A673 (cell line): ENCODE measurements around the gene DNMT3B.
"Not testable (repeated sequence)": the region's sequence is repeated elsewhere in the genome, so short reads cannot be mapped to it uniquely, and the experiment has no call there.

Experiments
- CTCF ChIP-seq: fragments of 300-800, 200-600 bp; sonication (generic); conservative IDR thresholded peaks from 2 replicates; pipeline ENCODE4 v1.5.1; 2017; ENCODE audit warnings: low read depth, mild to moderate bottlenecking, antibody characterized with exemption, low read length, moderate library complexity, mixed read lengths
- EZH2 ChIP-seq: fragments of 200-600 bp; sonication (generic); IDR thresholded peaks from 2 replicates; pipeline ENCODE4 v1.6.1; 2017; ENCODE audit warnings: borderline replicate concordance, low read depth, mild to moderate bottlenecking, mixed read lengths, antibody characterized with exemption, low read length; ENCODE audit not compliant: poor library complexity, severe bottlenecking

DNA sequence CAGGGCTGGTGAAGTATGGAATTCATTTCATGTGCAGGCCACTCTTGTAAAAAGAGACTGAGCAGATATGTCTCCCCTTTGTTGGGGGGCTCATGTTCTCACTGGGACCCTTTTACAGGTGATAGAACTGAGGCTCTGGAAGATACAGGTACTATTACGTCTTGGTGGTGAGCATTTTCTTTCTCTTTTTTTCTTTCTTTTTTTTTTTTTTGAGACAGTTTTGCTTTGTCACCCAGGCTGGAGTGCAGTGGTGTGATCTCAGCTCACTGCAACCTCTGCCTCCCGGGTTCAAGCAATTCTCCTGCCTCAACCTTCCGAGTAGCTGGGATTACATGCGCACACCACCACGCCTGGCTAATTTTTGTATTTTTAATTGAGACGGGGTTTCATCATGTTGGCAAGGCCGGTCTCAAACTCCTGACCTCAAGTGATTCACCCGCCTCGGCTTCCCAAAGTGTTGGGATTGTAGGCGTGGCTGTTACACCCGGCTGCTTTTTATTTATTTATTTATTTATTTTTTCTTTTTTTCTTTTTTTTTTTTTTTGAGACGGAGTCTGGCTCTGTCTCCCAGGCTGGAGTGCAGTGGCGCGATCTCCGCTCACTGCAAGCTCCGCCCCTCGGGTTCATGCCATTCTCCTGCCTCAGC, 3.2 kb downstream of the DNMT3B start:
- TF ChIP-seq CTCF, EZH2: not testable (repeated sequence)
